DOHH2 (cell line): ENCODE measurements around the gene AKAP1.

Experiments
- H3F3A ChIP-seq: fragments of 200-600 bp; sonication (generic), shearing (Covaris generic); 2 replicates; pipeline ENCODE4 v1.6.0; 2016; ENCODE audit warnings: antibody characterized with exemption, mild to moderate bottlenecking; ENCODE audit not compliant: control insufficient read depth, insufficient read depth
- H3K27ac ChIP-seq: fragments of 200-600 bp; sonication (generic); 2 replicates; pipeline ENCODE4 v1.5.1; 2014; ENCODE audit warnings: low read depth, mild to moderate bottlenecking, low read length, moderate library complexity
- H3K27me3 ChIP-seq: fragments of 200-600 bp; sonication (generic); 2 replicates; pipeline ENCODE4 v1.6.1; 2014; ENCODE audit warnings: mild to moderate bottlenecking, low read length, mixed read lengths; ENCODE audit not compliant: control insufficient read depth
- H3K36me3 ChIP-seq: fragments of 200-600 bp; sonication (generic); 2 replicates; pipeline ENCODE4 v1.6.1; 2014; ENCODE audit warnings: mild to moderate bottlenecking, low read length, moderate library complexity, mixed read lengths; ENCODE audit not compliant: control insufficient read depth
- H3K4me1 ChIP-seq: fragments of 200-600 bp; sonication (generic); 2 replicates; pipeline ENCODE4 v1.6.1; 2014; ENCODE audit warnings: mild to moderate bottlenecking, low read length, mixed read lengths; ENCODE audit not compliant: control insufficient read depth
- H3K4me2 ChIP-seq: fragments of 200-600 bp; sonication (generic); 2 replicates; pipeline ENCODE4 v1.6.0; 2014; ENCODE audit warnings: mild to moderate bottlenecking, low read length, moderate library complexity
- H3K4me3 ChIP-seq: fragments of 200-600 bp; sonication (generic); 2 replicates; pipeline ENCODE4 v1.5.1; 2014; ENCODE audit warnings: mild to moderate bottlenecking, low read length, mixed read lengths
- H3K79me2 ChIP-seq: fragments of 200-600 bp; sonication (generic); 2 replicates; pipeline ENCODE4 v1.6.1; 2014; ENCODE audit warnings: mild to moderate bottlenecking, low read length, mixed read lengths; ENCODE audit not compliant: control insufficient read depth
- H3K9me2 ChIP-seq: fragments of 200-600 bp; sonication (generic); replicated peaks from 2 replicates; pipeline ENCODE4 v1.6.1; 2014; ENCODE audit warnings: mild to moderate bottlenecking, low read length, mixed read lengths; ENCODE audit not compliant: control insufficient read depth
- H3K9me3 ChIP-seq: fragments of 200-600 bp; sonication (generic); 2 replicates; pipeline ENCODE4 v1.6.1; 2014; ENCODE audit warnings: antibody characterized with exemption, low read length, mixed read lengths; ENCODE audit not compliant: control insufficient read depth, insufficient read depth
- H4K20me1 ChIP-seq: fragments of 200-600 bp; sonication (generic); 2 replicates; pipeline ENCODE4 v1.6.0; 2014; ENCODE audit warnings: low read depth, mild to moderate bottlenecking, antibody characterized with exemption, low read length, moderate library complexity; ENCODE audit not compliant: control insufficient read depth, insufficient read depth
- EZH2phosphoT487 ChIP-seq: fragments of 200-600 bp; sonication (generic); IDR thresholded peaks from 2 replicates; pipeline ENCODE4 v1.6.1; 2017; ENCODE audit warnings: borderline replicate concordance, mild to moderate bottlenecking, antibody characterized with exemption, low read length, moderate library complexity, mixed read lengths
- TF ChIP-seq, protein P1 (sequence below): fragments of 200-600 bp; sonication (generic); IDR thresholded peaks from one replicate; pipeline ENCODE4 v1.5.1; 2014; ENCODE audit warnings: antibody characterized with exemption, mild to moderate bottlenecking, low read depth, low read length; ENCODE audit not compliant: poor library complexity, severe bottlenecking

Gene AKAP1

DNA sequence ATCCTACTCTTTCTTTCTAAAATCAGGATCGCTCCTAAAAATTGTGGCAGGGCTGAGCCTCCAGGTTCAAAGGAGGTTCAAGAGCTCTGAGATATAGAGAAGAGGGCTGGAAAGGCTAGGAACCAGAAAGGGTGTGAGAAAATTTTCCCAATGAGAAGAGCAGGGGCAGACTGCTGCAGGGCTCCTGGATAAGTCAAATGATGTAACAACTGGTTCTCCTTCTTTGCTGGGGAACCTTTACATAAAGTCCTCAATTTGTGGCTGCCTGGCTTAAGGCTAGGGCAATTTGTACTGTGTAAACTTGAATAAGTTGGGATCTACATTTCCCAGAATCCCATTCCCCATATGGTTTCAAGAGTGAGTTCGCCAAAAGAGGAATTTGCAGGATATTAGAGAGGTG, 16.3 kb upstream of the AKAP1 start:
- Histone ChIP-seq H3K9me2 (no peaks in the 10 kb centered on the region), H3K27me3 (peaks cover 15% of the 10 kb centered on the region), H3K79me2 (no peaks in the 10 kb centered on the region), H3K36me3 (no peaks in the 10 kb centered on the region), H3K4me2 (no peak overlapping the region), H4K20me1 (no peaks in the 10 kb centered on the region), H3F3A (no peaks in the 10 kb centered on the region), H3K27ac (no peak overlapping the region), H3K9me3 (no peaks in the 10 kb centered on the region), H3K4me1 (peaks cover 9% of the 10 kb centered on the region), H3K4me3 (no peak overlapping the region)
- TF ChIP-seq, protein P1, sequence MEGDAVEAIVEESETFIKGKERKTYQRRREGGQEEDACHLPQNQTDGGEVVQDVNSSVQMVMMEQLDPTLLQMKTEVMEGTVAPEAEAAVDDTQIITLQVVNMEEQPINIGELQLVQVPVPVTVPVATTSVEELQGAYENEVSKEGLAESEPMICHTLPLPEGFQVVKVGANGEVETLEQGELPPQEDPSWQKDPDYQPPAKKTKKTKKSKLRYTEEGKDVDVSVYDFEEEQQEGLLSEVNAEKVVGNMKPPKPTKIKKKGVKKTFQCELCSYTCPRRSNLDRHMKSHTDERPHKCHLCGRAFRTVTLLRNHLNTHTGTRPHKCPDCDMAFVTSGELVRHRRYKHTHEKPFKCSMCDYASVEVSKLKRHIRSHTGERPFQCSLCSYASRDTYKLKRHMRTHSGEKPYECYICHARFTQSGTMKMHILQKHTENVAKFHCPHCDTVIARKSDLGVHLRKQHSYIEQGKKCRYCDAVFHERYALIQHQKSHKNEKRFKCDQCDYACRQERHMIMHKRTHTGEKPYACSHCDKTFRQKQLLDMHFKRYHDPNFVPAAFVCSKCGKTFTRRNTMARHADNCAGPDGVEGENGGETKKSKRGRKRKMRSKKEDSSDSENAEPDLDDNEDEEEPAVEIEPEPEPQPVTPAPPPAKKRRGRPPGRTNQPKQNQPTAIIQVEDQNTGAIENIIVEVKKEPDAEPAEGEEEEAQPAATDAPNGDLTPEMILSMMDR: no peak
- TF ChIP-seq EZH2phosphoT487: no peak

DNA sequence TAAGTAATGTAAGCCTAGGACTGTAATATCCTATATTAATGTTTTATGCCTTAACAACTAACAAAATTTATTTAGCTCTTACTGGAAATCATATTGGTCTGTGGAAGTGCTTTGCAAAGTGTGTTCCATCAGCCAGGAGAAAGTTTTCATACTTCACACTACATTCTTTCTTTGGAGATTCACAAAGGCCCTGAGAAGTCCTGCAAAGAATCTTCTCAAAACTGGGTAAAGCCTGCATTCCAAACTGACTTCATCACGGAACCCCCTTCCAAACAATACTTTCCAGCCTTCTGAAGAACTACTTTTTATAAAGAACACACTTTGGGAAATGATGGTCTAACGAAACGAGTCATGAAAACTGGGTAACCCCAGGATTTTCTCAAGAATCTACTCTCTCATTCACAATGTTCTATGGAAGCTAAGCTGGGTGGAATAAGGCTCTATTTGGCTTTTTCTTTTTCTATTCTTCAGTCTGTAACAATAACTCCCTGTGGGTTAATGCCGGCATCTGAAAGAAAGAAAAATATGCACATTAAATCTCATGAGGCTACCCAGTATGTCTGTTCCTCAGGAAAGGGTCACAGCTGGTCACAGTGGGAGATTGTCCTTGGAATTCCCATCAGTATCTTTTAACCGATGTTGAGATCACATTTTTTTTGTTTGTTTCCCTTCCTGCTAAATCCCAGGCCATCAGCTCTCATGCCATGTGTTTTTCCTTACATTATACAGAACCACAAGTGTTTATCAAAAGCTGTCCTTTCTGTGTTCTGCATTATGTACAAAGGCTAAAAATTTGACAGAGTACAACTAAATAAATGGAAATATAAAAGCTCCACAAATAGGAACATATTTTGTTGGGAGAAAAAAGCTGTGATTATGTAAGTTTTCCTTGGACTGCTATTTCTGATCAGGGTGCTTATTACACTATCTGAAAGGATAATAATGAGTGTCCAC, 12.8 kb upstream of the AKAP1 start:
- no peaks in the 10 kb centered on the region for H3K9me3 ChIP-seq
- H3K36me3 ChIP-seq: no peaks in the 10 kb centered on the region
- no peak overlapping the region for H3K27ac ChIP-seq
- no peak for TF ChIP-seq EZH2phosphoT487
- TF ChIP-seq, protein P1: no peak
- H3K4me2 ChIP-seq: no peak overlapping the region
- no peaks in the 10 kb centered on the region for H3K9me2 ChIP-seq
- peaks cover 15% of the 10 kb centered on the region for H3K27me3 ChIP-seq
- no peaks in the 10 kb centered on the region for H4K20me1 ChIP-seq
- H3K4me3 ChIP-seq: no peak overlapping the region
- peaks cover 9% of the 10 kb centered on the region for H3K4me1 ChIP-seq
- H3F3A ChIP-seq: no peaks in the 10 kb centered on the region
- H3K79me2 ChIP-seq: no peaks in the 10 kb centered on the region

DNA sequence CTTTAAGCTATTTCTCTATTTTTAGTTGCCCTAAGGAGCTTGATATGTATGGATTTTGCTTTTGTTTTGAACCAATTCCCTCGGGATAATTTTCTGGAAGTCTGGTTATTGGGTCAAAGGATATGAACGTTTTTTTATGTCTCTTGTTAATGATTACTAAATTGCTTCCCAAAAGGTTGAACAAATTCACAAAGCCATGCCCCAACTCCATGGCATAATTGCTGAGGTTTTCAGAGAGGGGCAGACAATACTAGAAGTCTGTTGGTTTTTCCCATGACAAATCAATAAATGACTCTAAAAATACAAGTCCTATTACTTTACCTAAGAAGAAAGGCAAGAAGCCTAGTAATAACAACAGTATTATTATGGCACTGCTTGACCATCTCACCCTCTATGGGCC, 11.4 kb upstream of the AKAP1 start:
- Histone ChIP-seq H3K9me3 (no peaks in the 10 kb centered on the region), H3K4me1 (peaks cover 2% of the 10 kb centered on the region), H3K9me2 (no peaks in the 10 kb centered on the region), H3K4me2 (no peak overlapping the region), H3K4me3 (no peak overlapping the region), H4K20me1 (no peaks in the 10 kb centered on the region), H3K36me3 (no peaks in the 10 kb centered on the region), H3K27me3 (peaks cover 15% of the 10 kb centered on the region), H3K27ac (no peak overlapping the region), H3K79me2 (no peaks in the 10 kb centered on the region), H3F3A (no peaks in the 10 kb centered on the region)
- TF ChIP-seq, protein P1: no peak
- TF ChIP-seq EZH2phosphoT487: no peak
